H1 (cell line): ENCODE data around the gene CABCOCO1. TPM values are rescaled to one million over a fixed set of nuclear protein-coding genes. Genes with fewer than 3 reads are reported as not detected.

Source experiments
- CTCF ChIA-PET: fragments of 300-600 bp; sonication (Branson Sonifier 250); formaldehyde crosslinking; loops from one replicate; lab custom pipeline; 2021; ENCODE audit not compliant: partially characterized antibody; lab: Charles Lee
- POLR2A ChIA-PET: fragments of 300-600 bp; sonication (Branson Sonifier 250); formaldehyde crosslinking; loops from one replicate; lab custom pipeline; 2021; ENCODE audit warnings: inconsistent platforms; ENCODE audit not compliant: partially characterized antibody; lab: Charles Lee
- DNase-seq, 2 experiments: peaks; one replicate each; pipeline versions ENCODE4 v3.0.0 to v3.0.0-alpha.2; 2010 to 2022; ENCODE audit warnings: low spot score in 2 of 2, low read depth in 1 of 2, mixed read lengths in 1 of 2
- FAIRE-seq: peaks from 2 replicates; lab custom pipeline; 2011; peaks lifted over from hg19 to GRCh38; lab: Jason Lieb, UNC
- H2AFZ ChIP-seq: 2 replicates; pipeline ENCODE4 v1.8.1; 2012; ENCODE audit warnings: low read length, inconsistent platforms
- H2AK5ac ChIP-seq: 2 replicates; pipeline ENCODE4 v1.6.1; 2013; ENCODE audit warnings: low read depth, low read length
- H2BK120ac ChIP-seq: replicated peaks from 2 replicates; pipeline ENCODE3; 2013; ENCODE audit warnings: low read depth, low read length, inconsistent platforms
- H2BK12ac ChIP-seq: 2 replicates; pipeline ENCODE4 v1.6.1; 2013; ENCODE audit warnings: low read depth, low read length
- H2BK15ac ChIP-seq: 2 replicates; pipeline ENCODE4 v1.6.1; 2013; ENCODE audit warnings: low read length
- H2BK20ac ChIP-seq: 2 replicates; pipeline ENCODE4 v1.6.1; 2013; ENCODE audit warnings: low read length
- H2BK5ac ChIP-seq: 2 replicates; pipeline ENCODE4 v1.6.1; 2013; ENCODE audit warnings: low read depth, low read length
- H3K14ac ChIP-seq: 2 replicates; pipeline ENCODE4 v1.6.1; 2013; ENCODE audit warnings: inconsistent platforms; ENCODE audit not compliant: insufficient read length
- H3K18ac ChIP-seq: 2 replicates; pipeline ENCODE4 v1.6.1; 2013; ENCODE audit warnings: low read length; ENCODE audit errors: extremely low read depth
- H3K23ac ChIP-seq: 2 replicates; pipeline ENCODE4 v1.6.1; 2013; ENCODE audit warnings: inconsistent platforms; ENCODE audit not compliant: insufficient read length
- H3K23me2 ChIP-seq: 2 replicates; pipeline ENCODE4 v1.6.1; 2013; ENCODE audit warnings: low read depth, low read length
- H3K27ac ChIP-seq: 2 replicates; pipeline ENCODE4 v1.6.1; 2011; ENCODE audit warnings: low read depth, low read length, inconsistent platforms
- H3K27me3 ChIP-seq, 4 experiments: replicated peaks in 1 of 4; 1 replicate in 1 of 4; 2 replicates in 3 of 4; pipeline versions ENCODE4 v1.6.1 to v1.8.1; 2011 to 2013; ENCODE audit warnings: low read length in 3 of 4, mild to moderate bottlenecking in 3 of 4, inconsistent platforms in 2 of 4, mixed read lengths in 2 of 4, moderate library complexity in 1 of 4; ENCODE audit not compliant: control insufficient read depth in 3 of 4, insufficient read depth in 3 of 4; ENCODE audit errors: extremely low read depth in 1 of 4
- H3K36me3 ChIP-seq, 4 experiments: 2 replicates each; pipeline versions ENCODE4 v1.6.1 to v1.8.1; 2011 to 2013; ENCODE audit warnings: mild to moderate bottlenecking in 4 of 4, low read length in 3 of 4, moderate library complexity in 2 of 4, control low read depth in 1 of 4, inconsistent platforms in 1 of 4; ENCODE audit not compliant: insufficient read depth in 4 of 4, control insufficient read depth in 2 of 4
- H3K4ac ChIP-seq: replicated peaks from 2 replicates; pipeline ENCODE3; 2013; ENCODE audit warnings: low read length, low read depth, mixed read lengths, inconsistent platforms; ENCODE audit not compliant: insufficient read length
- H3K4me1 ChIP-seq, 4 experiments: replicated peaks in 1 of 4; 1 replicate in 1 of 4; 2 replicates in 3 of 4; pipeline versions ENCODE4 v1.6.1 to v1.8.1; 2011 to 2013; ENCODE audit warnings: low read length in 3 of 4, inconsistent platforms in 2 of 4, mixed read lengths in 1 of 4; ENCODE audit not compliant: insufficient read depth in 4 of 4, control insufficient read depth in 3 of 4
- H3K4me2 ChIP-seq, 2 experiments: 2 replicates each; pipeline versions ENCODE4 v1.6.1 to v1.8.1; 2011 to 2013; ENCODE audit warnings: low read depth in 2 of 2, low read length in 2 of 2, control low read depth in 1 of 2, inconsistent platforms in 1 of 2, mild to moderate bottlenecking in 1 of 2; ENCODE audit not compliant: insufficient read depth in 1 of 2
- H3K4me3 ChIP-seq, 4 experiments: fragments of 200-600, 300-600 bp in 1 of 4; sonication (generic), shearing (Covaris generic), sonication (Bioruptor Twin) in 1 of 4; 2 replicates each; pipeline versions ENCODE4 v1.5.1 to v1.8.1; 2011 to 2016; ENCODE audit warnings: low read length in 4 of 4, low read depth in 3 of 4, control low read depth in 2 of 4, inconsistent platforms in 2 of 4, mild to moderate bottlenecking in 2 of 4, mixed read lengths in 1 of 4, moderate library complexity in 1 of 4; ENCODE audit not compliant: insufficient read depth in 2 of 4; ENCODE audit errors: extremely low read depth in 1 of 4
- H3K56ac ChIP-seq: replicated peaks from 2 replicates; pipeline ENCODE3; 2013; ENCODE audit warnings: low read depth, mild to moderate bottlenecking, mixed read lengths, low read length, inconsistent platforms; ENCODE audit not compliant: insufficient read length
- H3K79me1 ChIP-seq: 2 replicates; pipeline ENCODE4 v1.6.1; 2013; ENCODE audit warnings: low read depth, low read length, control low read depth
- H3K79me2 ChIP-seq, 2 experiments: 2 replicates each; pipeline versions ENCODE4 v1.6.1 to v1.8.1; 2012 to 2013; ENCODE audit warnings: low read length in 2 of 2, mild to moderate bottlenecking in 2 of 2, inconsistent platforms in 1 of 2; ENCODE audit not compliant: insufficient read depth in 2 of 2, control insufficient read depth in 1 of 2
- H3K9ac ChIP-seq, 4 experiments: replicated peaks in 1 of 4; 1 replicate in 1 of 4; 2 replicates in 3 of 4; pipeline versions ENCODE4 v1.6.1 to v1.8.1; 2011 to 2013; ENCODE audit warnings: low read depth in 3 of 4, low read length in 3 of 4, control low read depth in 2 of 4, mild to moderate bottlenecking in 2 of 4, moderate library complexity in 2 of 4, inconsistent platforms in 1 of 4; ENCODE audit errors: extremely low read depth in 1 of 4
- H3K9me3 ChIP-seq, 2 experiments: 2 replicates each; pipeline versions ENCODE4 v1.6.1 to v1.8.1; 2012 to 2013; ENCODE audit warnings: mild to moderate bottlenecking in 2 of 2, moderate library complexity in 2 of 2, control low read depth in 1 of 2, inconsistent platforms in 1 of 2, low read depth in 1 of 2, low read length in 1 of 2, mixed read lengths in 1 of 2; ENCODE audit not compliant: insufficient read depth in 2 of 2
- H4K20me1 ChIP-seq, 2 experiments: replicated peaks in 1 of 2; 2 replicates each; pipeline versions ENCODE3 to v1.8.1; 2011 to 2013; ENCODE audit warnings: inconsistent platforms in 2 of 2, low read length in 2 of 2, mild to moderate bottlenecking in 1 of 2; ENCODE audit not compliant: insufficient read depth in 2 of 2, control insufficient read depth in 1 of 2
- H4K5ac ChIP-seq: 2 replicates; pipeline ENCODE4 v1.6.1; 2013; ENCODE audit warnings: low read length, low read depth, mixed read lengths, inconsistent platforms; ENCODE audit not compliant: insufficient read length
- H4K8ac ChIP-seq: 2 replicates; pipeline ENCODE4 v1.8.0; 2013; ENCODE audit warnings: mild to moderate bottlenecking, moderate library complexity, low read length, inconsistent platforms; ENCODE audit not compliant: insufficient read depth; ENCODE audit errors: extremely low read depth
- H4K91ac ChIP-seq: replicated peaks from 2 replicates; pipeline ENCODE3; 2013; ENCODE audit warnings: low read length, mixed read lengths, inconsistent platforms; ENCODE audit not compliant: insufficient read length
- GABPA ChIP-seq: IDR thresholded peaks from 2 replicates; pipeline ENCODE4 v1.6.1; 2011; ENCODE audit warnings: mild to moderate bottlenecking, low read length, moderate library complexity, borderline replicate concordance; ENCODE audit not compliant: insufficient read depth
- TEAD4 ChIP-seq: IDR thresholded peaks from 2 replicates; pipeline ENCODE4 v1.6.1; 2012; ENCODE audit warnings: low read depth, low read length, inconsistent platforms, mixed read lengths
- WGBS, 2 experiments: shearing (Covaris generic) in 1 of 2; methylation state at CpG; one replicate each; pipeline versions ENCODE4 v1.1.6 to v1.1.7; 2013 to 2015; ENCODE audit warnings: low lambda C conversion rate in 2 of 2, mixed read lengths in 2 of 2, inconsistent platforms in 1 of 2, low coverage in 1 of 2, missing lambda C conversion rate in 1 of 2; ENCODE audit not compliant: insufficient replicate concordance in 2 of 2, insufficient coverage in 1 of 2, insufficient read length in 1 of 2; ENCODE audit errors: extremely low coverage in 1 of 2, missing lambda C conversion rate in 1 of 2; 5-methylcytosine and 5-hydroxymethylcytosine counted together
- polyA plus RNA-seq, 7 experiments: library from polyadenylated mRNA; depleted of rRNA in 3 of 7; stranded (reverse) in 5 of 7; unstranded in 2 of 7; fragments of >200 nt in 5 of 7; fragments of 200-250 nt in 2 of 7; gene quantifications; 1 replicate in 5 of 7; 2 replicates in 1 of 7; 4 replicates in 1 of 7; pipeline versions ENCODE4 v1.2.1 to v1.2.3, GENCODE V29; 2011 to 2013; ENCODE audit warnings: missing spikeins in 2 of 7, mixed read lengths in 2 of 7
- total RNA-seq: library from RNA; stranded (reverse); fragmentation: NEBNext Ultra II Directional; extraction: Animal tissue kit (Norgen Biotek cat#: 25700); gene quantifications from 2 replicates; pipeline ENCODE4 v1.2.1, GENCODE V29; 2021

CABCOCO1 gene
- total and polyA plus RNA-seq, 2 of the 8 experiments (the other 6 are each of a cell fraction or from before 2014, with no cell fraction given), result not detected

GRCh38 chr10:61664985-61665384 is 2.3 kb downstream of the CABCOCO1 start:
- FAIRE-seq (no peak), DNase-seq (no peak)
- ChIA-PET CTCF (interaction anchor here (0.6 to 1.2 kb wide), 2 partner anchors 79 to 136 kb away, joined by 3 read pairs; no protein-coding TSS in a partner anchor), POLR2A (interaction anchor here (0.7 kb wide), 1 partner anchor 315 kb away, joined by 3 read pairs; no protein-coding TSS in a partner anchor)
- Histone ChIP-seq H2BK12ac (no peak overlapping the region), H3K79me1 (no peaks in the 10 kb centered on the region), H2AFZ (no peak overlapping the region), H3K9ac (no peak overlapping the region), H3K4ac (no peak overlapping the region), H3K14ac (no peak overlapping the region), H3K36me3 (no peaks in the 10 kb centered on the region), H3K9me3 (no peaks in the 10 kb centered on the region), H3K4me3 (no peak overlapping the region), H2BK5ac (no peak overlapping the region), H3K56ac (no peak overlapping the region), H2AK5ac (no peak overlapping the region), H4K5ac (no peak overlapping the region), H3K23me2 (no peaks in the 10 kb centered on the region), H3K23ac (no peak overlapping the region), H2BK15ac (no peak overlapping the region), H4K8ac (no peak overlapping the region), H3K27me3 (no peaks in the 10 kb centered on the region; a peak in 1 of 7 replicates), H3K27ac (no peak overlapping the region), H2BK120ac (no peak overlapping the region), H3K79me2 (no peaks in the 10 kb centered on the region), H3K18ac (no peak overlapping the region), H3K4me2 (no peak overlapping the region), H4K20me1 (no peaks in the 10 kb centered on the region), H2BK20ac (no peak overlapping the region), H4K91ac (no peak overlapping the region), H3K4me1 (no peaks in the 10 kb centered on the region)
- WGBS, 2 experiments, result 96% methylated on average over 2 of the region's 2 CpGs; no CpG with 5 or more reads in 1 of the 2 experiments
- TF ChIP-seq GABPA (no peak), TEAD4 (no peak)
